Activated CD4-positive, alpha-beta T cell treated with anti-CD3 and anti-CD28 coated beads for 1 hour (primary cell): ENCODE results near the gene SIAH2.

Experiments used
- DNase-seq: peaks from one replicate; pipeline ENCODE4 v3.0.0-alpha.2; 2020

Gene SIAH2

DNA sequence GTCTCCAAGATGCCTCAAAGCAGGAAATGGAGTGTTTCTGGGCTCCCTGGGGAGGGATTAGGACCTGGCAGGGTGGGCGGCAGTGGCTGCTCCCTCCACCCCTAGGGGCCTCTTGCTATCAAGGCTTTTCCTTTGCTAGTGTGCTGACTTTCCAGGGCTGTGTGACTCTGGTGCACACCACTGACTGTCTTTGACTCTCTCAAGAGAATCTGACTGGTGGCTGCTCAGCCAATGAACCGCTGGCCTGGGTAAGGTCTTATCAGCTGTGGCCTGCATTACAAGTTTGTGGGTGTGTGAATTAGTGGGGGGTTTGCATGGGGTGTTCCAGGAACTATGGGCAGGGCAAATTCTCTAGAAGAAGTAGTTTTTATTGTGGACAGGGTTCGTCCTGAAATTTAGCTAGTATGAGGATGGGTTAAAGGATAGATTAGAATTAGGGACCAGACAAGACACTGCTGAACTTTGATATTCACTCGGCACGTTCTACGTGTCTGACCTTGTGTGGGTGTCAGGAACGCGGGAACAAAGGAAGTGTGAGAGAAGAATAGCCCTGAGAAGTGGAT, 29.5 kb downstream of the SIAH2 start:
- DNase-seq = no peak

DNA sequence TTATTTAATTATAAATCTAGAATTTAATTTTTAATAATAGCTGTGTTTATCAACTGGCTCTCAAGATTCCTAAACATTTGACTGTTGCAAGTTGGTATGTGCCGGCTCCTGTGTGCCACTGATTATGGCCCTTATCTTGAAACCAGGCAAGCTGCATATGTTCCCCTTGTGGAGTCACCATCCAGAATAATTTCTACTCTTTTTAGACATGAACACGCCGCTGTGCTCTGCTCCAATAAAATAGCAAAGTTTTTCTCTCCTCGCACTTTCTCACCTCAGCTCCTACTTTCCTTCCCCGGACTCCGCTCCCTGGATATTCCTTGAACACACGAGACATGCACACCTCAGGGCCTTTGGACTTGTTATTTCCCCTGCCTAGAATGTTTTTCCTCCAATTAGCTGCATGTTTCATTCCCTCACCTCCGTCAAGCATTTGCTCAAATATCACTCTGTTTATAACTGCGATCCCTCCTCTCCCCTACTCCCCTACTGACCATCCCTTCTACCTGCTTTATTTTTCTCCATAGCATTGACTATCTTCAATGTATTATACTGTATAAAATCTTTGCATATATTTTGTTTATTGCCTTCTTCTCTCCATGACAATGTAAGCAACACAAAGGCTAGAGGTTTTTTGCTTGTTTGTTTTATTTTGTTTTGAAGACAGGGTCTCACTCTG, 33.1 kb downstream of the SIAH2 start:
- DNase-seq = no peak

GRCh38 chr3:150727653-150728502, 35.1 kb downstream of the SIAH2 start:
- DNase-seq = no peak

DNA sequence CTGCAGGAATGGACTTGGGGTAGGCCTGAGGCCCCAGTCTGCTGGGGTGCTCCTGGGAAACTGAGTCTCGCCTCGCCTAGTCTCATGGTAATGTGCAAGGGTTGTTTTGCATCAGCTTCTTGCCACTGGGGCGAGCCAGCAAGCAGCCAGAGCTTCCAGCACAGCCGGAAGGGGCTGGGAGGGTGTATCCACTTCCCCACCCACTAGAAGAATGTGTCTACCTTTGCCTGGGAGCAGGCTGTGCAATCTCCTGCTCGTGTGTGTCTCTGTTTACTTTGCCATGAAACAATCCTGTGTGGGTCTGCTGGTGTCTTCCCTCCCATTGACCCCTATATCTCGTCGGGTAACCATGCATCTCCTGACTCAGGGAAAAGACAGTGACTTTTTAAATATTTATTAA, 37.4 kb downstream of the SIAH2 start:
- DNase-seq = no peak

DNA sequence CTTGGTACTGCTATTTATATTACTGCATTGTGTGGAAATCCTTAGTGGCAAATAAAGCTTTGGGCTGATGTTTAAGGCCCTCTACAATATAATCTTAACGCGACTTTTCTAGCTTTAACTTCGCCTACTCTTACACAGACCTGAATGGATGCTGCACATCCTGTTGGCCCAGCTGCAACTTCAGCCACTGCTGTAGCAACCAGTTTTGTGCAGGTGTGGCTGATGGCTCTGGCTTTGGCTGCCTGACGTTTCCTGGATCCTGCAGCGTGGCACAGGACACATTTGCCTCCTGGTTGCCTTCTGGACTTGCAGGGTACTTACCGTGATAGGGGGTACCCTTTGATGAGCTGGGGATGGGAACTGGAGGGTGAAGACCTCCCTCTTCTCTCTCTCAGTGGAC, 39.0 kb downstream of the SIAH2 start:
- no peak for DNase-seq

GRCh38 chr3:150722267-150722666, 40.7 kb downstream of the SIAH2 start:
- no peak for DNase-seq

- no peak for DNase-seq
Observed at GRCh38 chr3:150721285-150722130, 41.5 kb downstream of the SIAH2 start.

DNA sequence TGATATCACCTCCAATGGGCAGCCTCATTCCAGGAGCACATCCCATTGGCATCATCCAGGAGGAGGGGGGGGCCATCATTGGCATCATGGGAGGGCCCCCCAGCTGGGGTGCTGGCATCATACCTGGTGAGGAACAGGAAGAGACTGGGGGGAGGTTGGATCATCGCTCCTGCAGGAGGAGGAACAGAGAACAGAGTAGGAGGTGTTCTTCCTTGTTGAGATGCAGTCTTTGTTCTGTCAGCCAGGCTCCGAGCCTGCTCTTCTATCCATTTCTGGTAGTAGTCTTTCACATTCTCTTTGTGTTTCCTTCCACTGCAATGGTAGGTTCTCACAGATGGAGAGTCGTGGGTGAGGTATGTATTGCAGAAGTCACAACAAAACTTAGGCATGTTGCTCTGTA, 42.5 kb downstream of the SIAH2 start:
- no peak for DNase-seq

DNA sequence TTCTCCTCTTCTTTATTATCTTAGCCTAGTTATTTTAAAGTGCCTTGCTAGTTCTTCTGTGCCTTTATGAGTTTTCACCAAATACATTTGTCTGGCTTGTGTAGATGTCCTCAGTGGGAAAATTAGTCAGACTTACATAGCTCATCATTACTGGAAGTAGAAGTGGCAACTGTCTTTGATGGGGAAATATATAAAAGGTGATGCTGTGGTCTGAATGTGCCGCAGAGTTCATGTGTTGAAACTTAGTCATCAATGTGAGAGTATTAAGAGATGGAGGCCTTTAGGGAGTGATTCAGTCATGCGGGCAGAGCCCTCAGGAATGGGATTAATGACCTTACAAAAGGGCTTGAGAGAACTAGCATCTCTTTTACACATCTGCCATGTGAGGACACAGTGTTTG, 52.9 kb downstream of the SIAH2 start:
- DNase-seq = no peak

DNA sequence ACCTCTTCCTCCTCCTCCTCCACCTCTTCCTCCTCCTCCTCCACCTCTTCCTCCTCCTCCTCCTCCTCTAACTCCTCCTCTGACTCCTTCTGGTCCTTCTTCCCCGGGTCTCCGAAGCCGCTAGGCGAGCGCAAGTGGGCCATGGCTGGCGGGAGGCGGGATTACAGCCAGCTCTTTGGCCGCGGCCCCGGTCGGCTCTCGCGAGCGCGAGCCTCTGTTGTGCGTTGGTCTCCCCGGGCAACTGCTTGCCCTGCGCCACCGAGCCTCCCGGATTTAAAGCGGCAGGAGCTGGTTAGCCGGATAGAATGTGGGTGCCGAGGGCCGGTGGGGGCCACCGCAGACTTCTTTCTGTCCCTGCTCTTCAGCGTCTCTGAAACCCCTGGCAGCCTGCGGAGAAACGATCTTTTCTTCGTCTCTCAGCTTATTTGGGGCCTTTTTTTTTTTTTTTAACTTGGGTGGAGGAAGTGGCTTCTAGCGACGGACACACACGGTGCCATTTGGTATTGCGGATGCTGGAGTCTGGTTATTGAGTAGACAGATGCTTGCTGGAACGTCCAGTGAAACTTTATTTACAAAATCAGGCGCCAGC, 59.1 kb downstream of the SIAH2 start, which contains the start of gene ERICH6:
Gene ERICH6 (minus strand): TSS at position 165 of the 589 bp plus-strand sequence. CDS start 22 bp downstream, at position 143.
- peak; percentile 66 for DNase-seq

- peak; percentile 22 for DNase-seq
Observed at GRCh38 chr3:150703299-150703755, 59.6 kb downstream of the SIAH2 start.

GRCh38 chr3:150699068-150699639, 63.8 kb downstream of the SIAH2 start:
- no peak for DNase-seq

DNA sequence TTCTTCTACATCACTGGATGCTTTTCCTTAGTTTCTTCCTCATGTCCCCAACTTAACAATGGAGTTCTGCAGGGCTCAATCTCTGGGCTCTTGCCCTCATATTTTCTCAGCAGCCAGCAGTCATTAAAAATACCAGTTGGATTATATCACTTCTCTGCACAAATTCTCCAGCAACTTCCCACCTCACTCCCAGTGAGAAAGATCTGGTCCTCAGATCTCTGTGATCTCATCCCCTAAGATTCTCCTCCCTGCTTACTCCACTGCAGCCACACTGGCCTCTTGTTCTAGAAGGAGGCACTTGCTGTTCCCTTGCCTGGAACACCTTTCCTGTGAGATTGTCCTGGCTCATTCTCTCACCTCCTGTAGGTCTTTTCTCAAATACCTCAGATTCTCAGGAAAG, 65.3 kb downstream of the SIAH2 start:
- no peak for DNase-seq

DNA sequence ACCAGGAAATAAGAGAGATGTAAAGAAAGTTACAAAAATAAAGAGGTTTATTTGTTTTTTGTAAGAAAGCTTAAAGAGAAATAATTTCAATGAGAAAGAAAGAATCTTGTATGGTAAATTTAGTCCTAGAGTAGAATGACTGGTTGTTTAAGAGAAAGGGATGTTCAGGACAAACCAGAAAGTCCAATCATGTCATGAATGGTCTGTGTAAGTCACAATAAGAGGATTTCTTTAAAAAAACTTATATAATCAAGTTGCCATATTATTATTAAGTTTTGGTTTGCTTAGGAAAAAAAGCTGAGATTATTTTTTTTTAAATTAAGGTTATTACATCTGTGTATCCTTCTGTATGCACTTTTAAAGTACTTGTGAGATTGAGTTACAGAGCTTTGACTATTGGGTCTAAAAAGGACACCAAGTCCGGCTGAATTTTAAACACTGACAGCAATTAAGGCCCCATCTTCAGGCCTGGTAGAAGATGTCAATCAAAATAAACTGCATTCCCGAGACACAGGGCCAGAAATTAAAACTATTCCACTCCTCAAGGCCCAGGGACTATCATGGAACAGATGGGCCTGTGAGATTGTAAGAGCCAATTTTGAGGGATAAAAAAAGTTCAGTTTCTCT, 71.4 kb downstream of the SIAH2 start:
- DNase-seq = no peak
